OCI-LY7 (cell line): ENCODE measurements around the gene AVPR2. TPM values are rescaled to one million over a fixed set of nuclear protein-coding genes. Genes with fewer than 3 reads are reported as not detected.

Experiments used
- BruUV-seq: library from RNA; stranded (reverse); fragments of 400-500 nt; replicated peaks from 2 replicates; lab custom pipeline; 2021; lab: Mats Ljungman, UMichigan
- CTCF ChIA-PET: fragments of 300-600 bp; sonication (Branson Sonifier 250); formaldehyde crosslinking; loops from one replicate; lab custom pipeline; 2022; ENCODE audit warnings: antibody characterized with exemption; ENCODE audit not compliant: unreplicated experiment; lab: Charles Lee
- POLR2A ChIA-PET: fragments of 300-600 bp; sonication (Branson Sonifier 250); formaldehyde crosslinking; loops from one replicate; lab custom pipeline; 2022; ENCODE audit warnings: antibody characterized with exemption; lab: Charles Lee
- DNase-seq: peaks from one replicate; pipeline ENCODE4 v3.0.0-alpha.2; 2015; ENCODE audit warnings: low spot score
- H2AFZ ChIP-seq: fragments of 200-600 bp; sonication (generic), shearing (Covaris generic); 2 replicates; pipeline ENCODE4 v1.6.1; 2014; ENCODE audit warnings: mild to moderate bottlenecking, antibody characterized with exemption, low read length, moderate library complexity
- H3K27ac ChIP-seq: fragments of 200-600 bp; sonication (generic); 2 replicates; pipeline ENCODE4 v1.5.1; 2014; ENCODE audit warnings: mixed run types, low read depth, mild to moderate bottlenecking, moderate library complexity, low read length, inconsistent platforms; ENCODE audit not compliant: poor library complexity, severe bottlenecking
- H3K36me3 ChIP-seq: fragments of 200-600 bp; sonication (generic); 2 replicates; pipeline ENCODE4 v1.6.1; 2014; ENCODE audit warnings: mild to moderate bottlenecking, antibody characterized with exemption, low read length, moderate library complexity, mixed read lengths; ENCODE audit not compliant: insufficient read depth
- H3K4me1 ChIP-seq: fragments of 200-600 bp; sonication (generic); 2 replicates; pipeline ENCODE4 v1.5.1; 2014; ENCODE audit warnings: mild to moderate bottlenecking, low read length; ENCODE audit not compliant: insufficient read depth, poor library complexity, severe bottlenecking
- H3K4me2 ChIP-seq: fragments of 200-600 bp; sonication (generic); 2 replicates; pipeline ENCODE4 v1.6.1; 2014; ENCODE audit warnings: mild to moderate bottlenecking, low read length
- H3K4me3 ChIP-seq: fragments of 200-600 bp; sonication (generic); 2 replicates; pipeline ENCODE4 v1.5.1; 2014; ENCODE audit warnings: mild to moderate bottlenecking, low read depth, low read length; ENCODE audit not compliant: poor library complexity, severe bottlenecking
- H3K79me2 ChIP-seq: fragments of 200-600 bp; sonication (generic); 2 replicates; pipeline ENCODE4 v1.6.1; 2016; ENCODE audit warnings: low read depth, mild to moderate bottlenecking, low read length, moderate library complexity, mixed read lengths; ENCODE audit not compliant: insufficient read depth
- H3K9me2 ChIP-seq: fragments of 200-600 bp; sonication (generic); 2 replicates; pipeline ENCODE4 v1.6.1; 2016; ENCODE audit warnings: mild to moderate bottlenecking, low read length, mixed read lengths; ENCODE audit not compliant: insufficient read depth
- H3K9me3 ChIP-seq: fragments of 200-600 bp; sonication (generic); 2 replicates; pipeline ENCODE4 v1.6.1; 2014; ENCODE audit warnings: mild to moderate bottlenecking, mixed run types, low read length, mixed read lengths
- H4K20me1 ChIP-seq: fragments of 200-600 bp; sonication (generic); 2 replicates; pipeline ENCODE4 v1.6.1; 2014; ENCODE audit warnings: mild to moderate bottlenecking, antibody characterized with exemption, low read length, moderate library complexity, mixed read lengths; ENCODE audit not compliant: insufficient read depth
- CTCF ChIP-seq: fragments of 200-600 bp; sonication (generic); conservative IDR thresholded peaks from 2 replicates; pipeline ENCODE4 v1.5.1; 2014; ENCODE audit warnings: mild to moderate bottlenecking, antibody characterized with exemption, low read length, moderate library complexity, mixed read lengths
- EZH2phosphoT487 ChIP-seq: fragments of 200-600 bp; sonication (generic); IDR thresholded peaks from 2 replicates; pipeline ENCODE4 v1.6.1; 2018; ENCODE audit warnings: low read depth, borderline replicate concordance, mild to moderate bottlenecking, mixed run types, antibody characterized with exemption, low read length, moderate library complexity, mixed read lengths
- intact Hi-C: fragments of 100-400 bp; cut with micrococcal nuclease; formaldehyde crosslinking; loops from one replicate; pipeline ENCODE4 v1.10.0; 2022; ENCODE audit not compliant: unreplicated experiment
- total RNA-seq, 2 experiments: library from RNA; depleted of rRNA in 1 of 2; stranded (reverse); fragments of >200 nt in 1 of 2; shearing (Covaris generic) in 1 of 2; gene quantifications; 2 replicates each; pipeline ENCODE4 v1.2.3, GENCODE V29; 2014 to 2022

Gene AVPR2
- total RNA-seq, 2 experiments from 2014 or later, result 0.09 TPM; not detected in 1

DNA sequence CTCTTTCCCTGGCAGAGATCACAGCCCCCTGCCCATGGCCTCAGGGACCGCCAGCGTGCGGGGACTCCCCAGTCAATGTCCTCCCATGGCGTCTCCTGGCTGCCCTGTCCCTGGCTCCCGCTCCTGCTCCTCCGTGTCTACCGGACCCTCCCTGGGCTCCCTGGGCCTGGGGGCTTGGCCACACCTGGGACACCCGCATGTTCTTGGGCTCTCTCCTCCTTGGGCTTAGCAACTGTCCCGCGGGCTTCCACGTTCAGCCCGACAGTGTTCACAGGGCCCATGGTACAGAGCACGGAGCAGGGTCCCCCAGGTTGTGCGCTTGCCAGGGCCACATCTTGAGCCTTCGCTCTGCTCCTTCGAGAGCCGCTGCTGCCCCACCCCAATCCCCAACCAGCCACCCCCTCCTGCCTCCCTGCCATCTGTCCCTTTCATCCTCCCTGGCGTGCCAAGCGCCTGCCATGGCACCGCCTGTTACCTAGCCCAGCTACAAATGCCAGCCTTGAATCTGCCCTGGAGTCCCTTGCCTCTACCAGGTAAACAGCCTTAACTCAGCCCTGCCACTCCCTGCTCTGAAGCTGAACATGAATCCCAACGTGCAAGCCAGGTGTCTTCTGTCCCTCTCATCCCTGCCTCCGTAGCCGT lies 3.9 kb downstream of the AVPR2 start:
- ChIA-PET POLR2A (interaction anchor here (0.6 kb wide), 1 partner anchor 317 kb away, joined by 3 read pairs; no protein-coding TSS in a partner anchor), CTCF (interaction anchor here (0.6 kb wide), 1 partner anchor 399 kb away, joined by 4 read pairs; no protein-coding TSS in a partner anchor)
- Histone ChIP-seq H3K9me3 (no peaks in the 10 kb centered on the region), H3K9me2 (no peaks in the 10 kb centered on the region), H4K20me1 (no peaks in the 10 kb centered on the region), H3K4me3 (no peak overlapping the region), H3K4me1 (peaks cover 11% of the 10 kb centered on the region), H3K79me2 (no peaks in the 10 kb centered on the region), H3K27ac (no peak overlapping the region), H2AFZ (no peak overlapping the region), H3K4me2 (no peak overlapping the region), H3K36me3 (peaks cover 9% of the 10 kb centered on the region)
- no TSS peak for BruUV-seq
- intact Hi-C loops, result no loop called here
- no peak for TF ChIP-seq EZH2phosphoT487
- TF ChIP-seq CTCF, result no peak
- no peak for DNase-seq

DNA sequence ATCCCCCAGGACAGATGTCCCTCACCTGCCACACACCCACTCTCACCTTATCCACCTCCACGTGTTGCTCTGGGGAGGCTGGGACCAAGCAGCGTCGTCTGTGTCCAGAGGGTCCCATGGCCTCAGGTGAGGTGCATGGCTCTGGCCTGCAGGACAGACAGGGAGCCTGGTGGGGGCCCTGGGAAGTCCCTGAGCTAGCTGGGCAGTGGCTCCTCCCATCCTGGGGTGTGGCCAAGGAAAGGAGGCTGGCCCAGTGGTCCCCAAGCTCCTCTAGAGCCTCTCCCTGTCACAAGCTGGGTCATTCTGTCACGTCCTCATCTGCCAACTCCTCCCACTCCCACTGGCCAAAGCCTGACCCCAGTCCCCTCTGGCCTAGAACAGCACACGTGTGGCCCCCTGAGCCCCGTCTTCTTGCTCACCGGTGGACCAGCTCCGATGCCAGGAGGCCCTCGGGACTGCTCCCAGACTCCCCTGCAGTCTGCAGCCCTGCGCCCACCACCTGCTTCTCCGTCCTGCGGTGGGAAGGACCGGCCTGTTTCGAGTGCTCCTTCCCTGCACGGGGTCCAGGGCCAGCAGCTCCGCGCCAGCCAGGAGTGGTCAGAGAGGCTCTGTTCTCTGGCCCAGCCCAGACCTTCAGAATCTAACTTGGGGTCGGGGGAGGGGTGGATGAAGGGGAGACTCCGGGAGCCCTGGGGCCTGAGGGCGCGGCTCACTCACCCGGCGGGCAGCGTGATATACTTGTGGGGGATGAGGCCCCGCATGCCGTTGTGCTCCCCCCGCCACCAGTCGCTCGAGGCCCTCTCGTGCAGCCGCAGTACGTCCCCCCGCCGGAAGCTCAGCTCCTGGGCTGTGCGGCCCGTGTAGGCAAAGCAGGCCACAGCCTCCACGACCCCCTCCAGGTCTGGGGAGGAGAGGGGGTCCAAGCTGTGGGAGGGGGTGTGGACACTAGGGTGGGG lies 4.8 kb downstream of the AVPR2 start:
- ChIA-PET CTCF (no interaction called here), POLR2A (interaction anchor here (0.6 kb wide), 1 partner anchor 318 kb away, joined by 3 read pairs; no protein-coding TSS in a partner anchor)
- no peak overlapping the region for H3K27ac ChIP-seq
- no peaks in the 10 kb centered on the region for H3K79me2 ChIP-seq
- no peaks in the 10 kb centered on the region for H3K9me2 ChIP-seq
- no peak for TF ChIP-seq CTCF
- peaks cover 15% of the 10 kb centered on the region for H3K36me3 ChIP-seq
- H3K4me2 ChIP-seq, result no peak overlapping the region
- no TSS peak for BruUV-seq
- no peak overlapping the region for H3K4me3 ChIP-seq
- DNase-seq, result no peak
- H2AFZ ChIP-seq, result no peak overlapping the region
- no peaks in the 10 kb centered on the region for H3K9me3 ChIP-seq
- intact Hi-C loops, result no loop called here
- H4K20me1 ChIP-seq, result no peaks in the 10 kb centered on the region
- peaks cover 1% of the 10 kb centered on the region for H3K4me1 ChIP-seq
